Neutrophil (primary cell): ENCODE data around the gene MYEF2.

Experiments
- H3K27ac ChIP-seq: fragments of 200-600 bp; sonication (generic); 2 replicates; pipeline ENCODE4 v1.5.1; 2016; ENCODE audit warnings: mild to moderate bottlenecking, moderate library complexity
- H3K27me3 ChIP-seq: fragments of 200-600 bp; sonication (generic); 2 replicates; pipeline ENCODE4 v1.6.0; 2016; ENCODE audit warnings: mild to moderate bottlenecking
- H3K36me3 ChIP-seq: fragments of 200-600 bp; sonication (generic); 2 replicates; pipeline ENCODE4 v1.5.1; 2017
- H3K4me1 ChIP-seq, 2 experiments: fragments of 200-600 bp in 1 of 2; sonication (generic) in 1 of 2; 1 replicate in 1 of 2; 2 replicates in 1 of 2; pipeline versions ENCODE4 v1.5.1 to v1.6.1; 2013 to 2016; ENCODE audit warnings: low read depth in 1 of 2, low read length in 1 of 2, mild to moderate bottlenecking in 1 of 2, moderate library complexity in 1 of 2; ENCODE audit not compliant: control insufficient read depth in 1 of 2, insufficient read depth in 1 of 2
- H3K4me3 ChIP-seq, 2 experiments: fragments of 200-600 bp in 1 of 2; sonication (generic) in 1 of 2; 1 replicate in 1 of 2; 2 replicates in 1 of 2; pipeline ENCODE4 v1.5.1; 2013 to 2016; ENCODE audit warnings: low read depth in 1 of 2, low read length in 1 of 2, mild to moderate bottlenecking in 1 of 2, moderate library complexity in 1 of 2
- H3K9me3 ChIP-seq: fragments of 200-600 bp; sonication (generic); 2 replicates; pipeline ENCODE4 v1.5.1; 2016
- CTCF ChIP-seq: fragments of 200-600 bp; sonication (generic); IDR thresholded peaks from 2 replicates; pipeline ENCODE4 v1.5.1; 2016; ENCODE audit warnings: antibody characterized with exemption

MYEF2 gene

GRCh38 chr15:48086133-48086532 lies 92.0 kb downstream of the MYEF2 start:
- Histone ChIP-seq H3K27me3 (peaks cover 3% of the 10 kb centered on the region), H3K36me3 (no peaks in the 10 kb centered on the region), H3K9me3 (no peaks in the 10 kb centered on the region), H3K4me3 (no peak overlapping the region), H3K27ac (no peak overlapping the region), H3K4me1 (no peaks in the 10 kb centered on the region)
- no peak for TF ChIP-seq CTCF

GRCh38 chr15:48085591-48085930 lies 92.5 kb downstream of the MYEF2 start:
- H3K36me3 ChIP-seq: no peaks in the 10 kb centered on the region
- no peak overlapping the region for H3K4me3 ChIP-seq
- no peaks in the 10 kb centered on the region for H3K9me3 ChIP-seq
- H3K4me1 ChIP-seq: no peaks in the 10 kb centered on the region
- no peak for TF ChIP-seq CTCF
- H3K27me3 ChIP-seq: no peaks in the 10 kb centered on the region
- no peak overlapping the region for H3K27ac ChIP-seq

- Histone ChIP-seq H3K27me3 (no peaks in the 10 kb centered on the region), H3K4me3 (no peak overlapping the region), H3K27ac (no peak overlapping the region), H3K36me3 (no peaks in the 10 kb centered on the region), H3K9me3 (no peaks in the 10 kb centered on the region), H3K4me1 (no peaks in the 10 kb centered on the region)
- TF ChIP-seq CTCF: no peak
These were observed 93.1 kb downstream of the MYEF2 start for GRCh38 chr15:48084759-48085590.
